Neural cell (in vitro differentiated cells): Measurements from ENCODE around the gene TADA1. TPM values are rescaled to one million over a fixed set of nuclear protein-coding genes. Genes with fewer than 3 reads are reported as not detected.

ENCODE experiments used
- H2AFZ ChIP-seq: fragments of 200-600, 300-800 bp; sonication (generic), shearing (Covaris generic); 2 replicates; pipeline ENCODE4 v1.6.0; 2014; ENCODE audit warnings: low read depth, mild to moderate bottlenecking, antibody characterized with exemption, low read length, moderate library complexity
- H3F3A ChIP-seq: fragments of 200-600 bp; shearing (Covaris generic); 2 replicates; pipeline ENCODE4 v1.6.1; 2016; ENCODE audit warnings: mild to moderate bottlenecking, moderate library complexity, mixed read lengths, antibody characterized with exemption, low read length; ENCODE audit not compliant: insufficient read depth, poor library complexity, severe bottlenecking
- H3K27ac ChIP-seq: fragments of 200-600, 300-800 bp; sonication (generic), shearing (Covaris generic); 2 replicates; pipeline ENCODE4 v1.5.1; 2014; ENCODE audit warnings: mild to moderate bottlenecking, low read length, moderate library complexity
- H3K27me3 ChIP-seq: fragments of 300-800, 200-600 bp; sonication (generic), shearing (Covaris generic); 2 replicates; pipeline ENCODE4 v1.6.0; 2014; ENCODE audit warnings: mild to moderate bottlenecking, low read depth, low read length, moderate library complexity; ENCODE audit not compliant: insufficient read depth
- H3K36me3 ChIP-seq: fragments of 300-800, 200-600 bp; sonication (generic), shearing (Covaris generic); 2 replicates; pipeline ENCODE4 v1.5.1; 2014; ENCODE audit warnings: mild to moderate bottlenecking, antibody characterized with exemption, low read length, moderate library complexity; ENCODE audit not compliant: insufficient read depth
- H3K4me2 ChIP-seq: fragments of 300-800, 200-600 bp; sonication (generic), shearing (Covaris generic); 2 replicates; pipeline ENCODE4 v1.6.0; 2014; ENCODE audit warnings: mild to moderate bottlenecking, low read length
- H3K4me3 ChIP-seq: fragments of 300-800, 200-600 bp; sonication (generic), shearing (Covaris generic); 2 replicates; pipeline ENCODE4 v1.5.1; 2014; ENCODE audit warnings: mild to moderate bottlenecking, low read length, moderate library complexity
- H3K79me2 ChIP-seq: fragments of 200-600 bp; shearing (Covaris generic); replicated peaks from 2 replicates; pipeline ENCODE4 v1.6.0; 2014; ENCODE audit warnings: mild to moderate bottlenecking, low read length, moderate library complexity; ENCODE audit not compliant: insufficient read depth
- H3K9ac ChIP-seq: fragments of 300-800, 200-600 bp; sonication (generic), shearing (Covaris generic); 2 replicates; pipeline ENCODE4 v1.6.1; 2016; ENCODE audit warnings: mild to moderate bottlenecking, low read length, mixed read lengths
- H3K9me2 ChIP-seq: fragments of 200-600 bp; shearing (Covaris generic); 2 replicates; pipeline ENCODE4 v1.6.1; 2016; ENCODE audit warnings: mild to moderate bottlenecking, low read length, mixed read lengths; ENCODE audit not compliant: insufficient read depth
- H3K9me3 ChIP-seq: fragments of 200-600, 300-800 bp; sonication (generic), shearing (Covaris generic); 2 replicates; pipeline ENCODE4 v1.6.1; 2016; ENCODE audit warnings: mild to moderate bottlenecking, mixed run types, low read length, moderate library complexity, mixed read lengths
- H4K20me1 ChIP-seq: fragments of 200-600 bp; shearing (Covaris generic); 2 replicates; pipeline ENCODE4 v1.6.1; 2016; ENCODE audit warnings: mild to moderate bottlenecking, mixed run types; ENCODE audit not compliant: insufficient read depth
- EP300 ChIP-seq: fragments of 450-650 bp; conservative IDR thresholded peaks from 2 replicates; pipeline ENCODE4 v1.6.1; 2014; ENCODE audit warnings: antibody characterized with exemption, mild to moderate bottlenecking, moderate library complexity; ENCODE audit not compliant: poor library complexity, severe bottlenecking
- EZH2 ChIP-seq: fragments of 200-600, 300-800 bp; shearing (Covaris generic), sonication (generic); IDR thresholded peaks from 2 replicates; pipeline ENCODE4 v1.6.1; 2014; ENCODE audit warnings: antibody characterized with exemption, low read length, borderline replicate concordance, mild to moderate bottlenecking; ENCODE audit not compliant: insufficient read depth, poor library complexity, severe bottlenecking
- MXI1 ChIP-seq: fragments of 450-650 bp; conservative IDR thresholded peaks from 2 replicates; pipeline ENCODE4 v1.6.1; 2014; ENCODE audit warnings: antibody characterized with exemption, mild to moderate bottlenecking; ENCODE audit not compliant: poor library complexity, severe bottlenecking
- POLR2AphosphoS5 ChIP-seq: IDR thresholded peaks from 2 replicates; pipeline ENCODE4 v1.6.1; 2012
- RAD21 ChIP-seq: fragments of 450-650 bp; conservative IDR thresholded peaks from 2 replicates; pipeline ENCODE4 v1.6.1; 2014; ENCODE audit warnings: antibody characterized with exemption, mild to moderate bottlenecking, moderate library complexity
- SMC3 ChIP-seq: fragments of 450-650 bp; conservative IDR thresholded peaks from 2 replicates; pipeline ENCODE4 v1.6.1; 2014; ENCODE audit warnings: antibody characterized with exemption, mild to moderate bottlenecking, moderate library complexity; ENCODE audit not compliant: poor library complexity
- TAF1 ChIP-seq: IDR thresholded peaks from 2 replicates; pipeline ENCODE4 v1.6.1; 2012; ENCODE audit warnings: low read depth
- polyA plus RNA-seq: library from polyadenylated mRNA; depleted of rRNA; stranded (reverse); fragments of >200 nt; gene quantifications from 2 replicates; pipeline ENCODE4 v1.2.3, GENCODE V29; 2014
- TF ChIP-seq, protein P1 (sequence below): fragments of 450-650 bp; IDR thresholded peaks from 2 replicates; pipeline ENCODE4 v1.5.1; 2014; ENCODE audit warnings: antibody characterized with exemption, mild to moderate bottlenecking, moderate library complexity; ENCODE audit not compliant: poor library complexity, severe bottlenecking
- TF ChIP-seq, protein P2 (sequence below): IDR thresholded peaks from 2 replicates; pipeline ENCODE4 v1.6.1; 2012; ENCODE audit warnings: borderline replicate concordance

Gene TADA1
- polyA plus RNA-seq, 1 donor from 2014 or later: 99.6 TPM

- Histone ChIP-seq H3K9ac (no peak overlapping the region), H2AFZ (no peak overlapping the region), H4K20me1 (no peaks in the 10 kb centered on the region), H3K36me3 (peaks cover 9% of the 10 kb centered on the region), H3K79me2 (peaks cover 11% of the 10 kb centered on the region), H3K9me3 (no peaks in the 10 kb centered on the region), H3F3A (peaks cover 3% of the 10 kb centered on the region), H3K4me2 (no peak overlapping the region), H3K9me2 (no peaks in the 10 kb centered on the region), H3K27ac (no peak overlapping the region), H3K27me3 (no peaks in the 10 kb centered on the region), H3K4me3 (no peak overlapping the region)
- TF ChIP-seq, protein P1, sequence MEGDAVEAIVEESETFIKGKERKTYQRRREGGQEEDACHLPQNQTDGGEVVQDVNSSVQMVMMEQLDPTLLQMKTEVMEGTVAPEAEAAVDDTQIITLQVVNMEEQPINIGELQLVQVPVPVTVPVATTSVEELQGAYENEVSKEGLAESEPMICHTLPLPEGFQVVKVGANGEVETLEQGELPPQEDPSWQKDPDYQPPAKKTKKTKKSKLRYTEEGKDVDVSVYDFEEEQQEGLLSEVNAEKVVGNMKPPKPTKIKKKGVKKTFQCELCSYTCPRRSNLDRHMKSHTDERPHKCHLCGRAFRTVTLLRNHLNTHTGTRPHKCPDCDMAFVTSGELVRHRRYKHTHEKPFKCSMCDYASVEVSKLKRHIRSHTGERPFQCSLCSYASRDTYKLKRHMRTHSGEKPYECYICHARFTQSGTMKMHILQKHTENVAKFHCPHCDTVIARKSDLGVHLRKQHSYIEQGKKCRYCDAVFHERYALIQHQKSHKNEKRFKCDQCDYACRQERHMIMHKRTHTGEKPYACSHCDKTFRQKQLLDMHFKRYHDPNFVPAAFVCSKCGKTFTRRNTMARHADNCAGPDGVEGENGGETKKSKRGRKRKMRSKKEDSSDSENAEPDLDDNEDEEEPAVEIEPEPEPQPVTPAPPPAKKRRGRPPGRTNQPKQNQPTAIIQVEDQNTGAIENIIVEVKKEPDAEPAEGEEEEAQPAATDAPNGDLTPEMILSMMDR: no peak
- no peak for TF ChIP-seq SMC3
- TF ChIP-seq TAF1: no peak
- no peak for TF ChIP-seq EP300
- TF ChIP-seq POLR2AphosphoS5: no peak
- no peak for TF ChIP-seq EZH2
- TF ChIP-seq, protein P2, sequence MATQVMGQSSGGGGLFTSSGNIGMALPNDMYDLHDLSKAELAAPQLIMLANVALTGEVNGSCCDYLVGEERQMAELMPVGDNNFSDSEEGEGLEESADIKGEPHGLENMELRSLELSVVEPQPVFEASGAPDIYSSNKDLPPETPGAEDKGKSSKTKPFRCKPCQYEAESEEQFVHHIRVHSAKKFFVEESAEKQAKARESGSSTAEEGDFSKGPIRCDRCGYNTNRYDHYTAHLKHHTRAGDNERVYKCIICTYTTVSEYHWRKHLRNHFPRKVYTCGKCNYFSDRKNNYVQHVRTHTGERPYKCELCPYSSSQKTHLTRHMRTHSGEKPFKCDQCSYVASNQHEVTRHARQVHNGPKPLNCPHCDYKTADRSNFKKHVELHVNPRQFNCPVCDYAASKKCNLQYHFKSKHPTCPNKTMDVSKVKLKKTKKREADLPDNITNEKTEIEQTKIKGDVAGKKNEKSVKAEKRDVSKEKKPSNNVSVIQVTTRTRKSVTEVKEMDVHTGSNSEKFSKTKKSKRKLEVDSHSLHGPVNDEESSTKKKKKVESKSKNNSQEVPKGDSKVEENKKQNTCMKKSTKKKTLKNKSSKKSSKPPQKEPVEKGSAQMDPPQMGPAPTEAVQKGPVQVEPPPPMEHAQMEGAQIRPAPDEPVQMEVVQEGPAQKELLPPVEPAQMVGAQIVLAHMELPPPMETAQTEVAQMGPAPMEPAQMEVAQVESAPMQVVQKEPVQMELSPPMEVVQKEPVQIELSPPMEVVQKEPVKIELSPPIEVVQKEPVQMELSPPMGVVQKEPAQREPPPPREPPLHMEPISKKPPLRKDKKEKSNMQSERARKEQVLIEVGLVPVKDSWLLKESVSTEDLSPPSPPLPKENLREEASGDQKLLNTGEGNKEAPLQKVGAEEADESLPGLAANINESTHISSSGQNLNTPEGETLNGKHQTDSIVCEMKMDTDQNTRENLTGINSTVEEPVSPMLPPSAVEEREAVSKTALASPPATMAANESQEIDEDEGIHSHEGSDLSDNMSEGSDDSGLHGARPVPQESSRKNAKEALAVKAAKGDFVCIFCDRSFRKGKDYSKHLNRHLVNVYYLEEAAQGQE: no peak
- TF ChIP-seq MXI1: no peak
- no peak for TF ChIP-seq RAD21
Measured at GRCh38 chr1:166868639-166869038, 7.4 kb downstream of the TADA1 start.

DNA sequence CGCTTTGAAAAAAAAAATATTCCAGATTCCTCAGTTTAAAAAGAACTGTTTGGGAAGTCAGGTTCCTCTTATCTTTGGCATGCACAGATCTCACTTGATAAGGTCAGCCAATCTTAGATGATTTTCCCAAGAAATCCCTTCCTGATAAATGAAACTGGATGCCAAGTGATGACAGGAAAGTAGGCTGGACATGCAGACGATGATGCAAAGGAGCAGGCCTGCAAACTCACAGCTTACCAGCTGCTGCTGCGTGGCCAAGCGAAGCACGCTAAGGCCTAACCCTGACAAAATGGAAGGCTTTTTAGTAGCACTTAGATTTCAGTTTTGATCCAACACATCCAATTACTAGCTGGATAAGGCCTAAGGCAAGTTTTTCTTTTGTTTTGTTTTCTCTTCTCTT, 10.1 kb downstream of the TADA1 start:
- Histone ChIP-seq H2AFZ (no peak overlapping the region), H3K4me3 (no peak overlapping the region)

More for the DNA sequence above, 10.1 kb downstream of the TADA1 start:
- TF ChIP-seq, protein P2: no peak
- TF ChIP-seq SMC3: no peak
- TF ChIP-seq EZH2: no peak
- no peak for TF ChIP-seq MXI1
- TF ChIP-seq, protein P1: no peak
- TF ChIP-seq RAD21: no peak
- no peak for TF ChIP-seq TAF1
- TF ChIP-seq POLR2AphosphoS5: no peak
- no peak for TF ChIP-seq EP300
- no peak overlapping the region for H3K9ac ChIP-seq
- peaks cover 15% of the 10 kb centered on the region for H3K36me3 ChIP-seq
- no peak overlapping the region for H3K27ac ChIP-seq
- peaks cover 4% of the 10 kb centered on the region for H3K79me2 ChIP-seq
- no peaks in the 10 kb centered on the region for H3K9me2 ChIP-seq
- H3F3A ChIP-seq: peaks cover 3% of the 10 kb centered on the region
- H3K4me2 ChIP-seq: no peak overlapping the region
- no peaks in the 10 kb centered on the region for H4K20me1 ChIP-seq
- no peaks in the 10 kb centered on the region for H3K27me3 ChIP-seq
- no peaks in the 10 kb centered on the region for H3K9me3 ChIP-seq
